Measurements from ENCODE around the gene OR1K1. TPM values are rescaled to one million over a fixed set of nuclear protein-coding genes. Genes with fewer than 3 reads are reported as not detected.

The OR1K1 gene
- polyA plus RNA-seq, 1 donor (not counting 4 experiments of a cell fraction or from before 2014, with no cell fraction given): not detected

- DNase-seq (ENCODE audit: low read depth, low spot score) (no peak), FAIRE-seq (no peak)
- no peak overlapping the region for H3K4me3 ChIP-seq (ENCODE audit: control insufficient read depth in 2 of 3, extremely low read depth in 1 of 3, insufficient read depth in 2 of 3, low read depth in 1 of 3, low read length in 3 of 3)
- peaks cover 10 to 21% of the 10 kb centered on the region in 2 experiments for H3K36me3 ChIP-seq (ENCODE audit: control insufficient read depth in 2 of 2, extremely low read depth in 1 of 2, insufficient read depth in 2 of 2, low read length in 2 of 2)
- dilution Hi-C loops (cut with MboI; ENCODE audit: extremely low pct_ligation_motif_present, low sequenced_read_pairs): loop anchor here (25.0 kb wide), 1 partner anchor 360 kb away; no protein-coding TSS in a partner anchor
- H4K20me1 ChIP-seq (ENCODE audit: control insufficient read depth, extremely low read depth, insufficient read depth, low read length): no peaks in the 10 kb centered on the region
- peaks cover 3% of the 10 kb centered on the region for H3K4me1 ChIP-seq (ENCODE audit: control insufficient read depth, extremely low read depth, insufficient read depth, low read length)
- no peaks in the 10 kb centered on the region for H3K9me1 ChIP-seq (ENCODE audit: control insufficient read depth, extremely low read depth, insufficient read depth, low read length)
- peaks cover 15% of the 10 kb centered on the region for H3K79me2 ChIP-seq (ENCODE audit: control insufficient read depth, insufficient read depth, low read length)
- no peaks in the 10 kb centered on the region for H3K27me3 ChIP-seq (ENCODE audit: control insufficient read depth, extremely low read depth, insufficient read depth, low read length)
- TF ChIP-seq EZH2 (IDR thresholded peaks at IDR 0.05; ENCODE audit: low read length) (no peak), CTCF (optimal IDR thresholded peaks at IDR 0.05 in 1 of 3, IDR thresholded peaks at IDR 0.05 in 1 of 3, conservative IDR thresholded peaks at IDR 0.05 in 1 of 3; ENCODE audit: extremely low read depth in 1 of 3, insufficient read depth in 2 of 3, low read length in 3 of 3) (no peak)
- H2AFZ ChIP-seq (ENCODE audit: control insufficient read depth, low read length): no peak overlapping the region
- no peak overlapping the region for H3K27ac ChIP-seq (ENCODE audit: control insufficient read depth, insufficient read depth, low read length)
- no peak overlapping the region for H3K9ac ChIP-seq (ENCODE audit: control insufficient read depth, extremely low read depth, insufficient read depth, low read length)
- no peak overlapping the region for H3K4me2 ChIP-seq (ENCODE audit: control insufficient read depth, extremely low read depth, insufficient read depth, low read depth, low read length)
- H3K9me3 ChIP-seq (ENCODE audit: control insufficient read depth, low read depth, low read length): no peaks in the 10 kb centered on the region
Observed at GRCh38 chr9:122822056-122822455, 22.1 kb downstream of the OR1K1 start.

DNA sequence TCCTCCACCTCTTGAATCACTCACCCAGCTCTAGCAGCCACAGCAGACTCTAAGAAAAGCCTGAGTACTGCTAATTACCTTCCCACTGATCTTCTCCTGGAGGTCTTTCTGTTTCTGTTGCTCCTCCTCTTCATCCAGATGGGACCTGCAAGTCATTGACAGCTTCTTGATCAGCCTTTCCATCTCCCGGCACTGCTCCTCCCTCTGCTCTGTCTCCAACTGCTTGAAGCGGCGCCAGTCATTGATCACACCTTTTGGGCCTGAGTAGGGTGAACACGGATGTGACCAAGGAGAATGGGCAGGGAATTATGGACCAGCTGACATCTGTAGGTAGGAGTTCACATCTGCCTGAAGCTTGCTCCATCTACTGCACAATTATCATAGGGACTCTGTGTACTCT, 23.0 kb downstream of the OR1K1 start:
- dilution Hi-C loops (cut with MboI; ENCODE audit: extremely low pct_ligation_motif_present, low sequenced_read_pairs): loop anchor here (25.0 kb wide), 1 partner anchor 361 kb away; no protein-coding TSS in a partner anchor
- H3K36me3 ChIP-seq (ENCODE audit: control insufficient read depth in 2 of 2, extremely low read depth in 1 of 2, insufficient read depth in 2 of 2, low read length in 2 of 2): peaks cover 10 to 21% of the 10 kb centered on the region in 2 experiments

More for the DNA sequence above, 23.0 kb downstream of the OR1K1 start:
- peaks cover 22% of the 10 kb centered on the region for H3K79me2 ChIP-seq (ENCODE audit: control insufficient read depth, insufficient read depth, low read length)
- H4K20me1 ChIP-seq (ENCODE audit: control insufficient read depth, extremely low read depth, insufficient read depth, low read length): no peaks in the 10 kb centered on the region
- H3K27ac ChIP-seq (ENCODE audit: control insufficient read depth, insufficient read depth, low read length): no peak overlapping the region
- H3K9me1 ChIP-seq (ENCODE audit: control insufficient read depth, extremely low read depth, insufficient read depth, low read length): no peaks in the 10 kb centered on the region
- no peak for TF ChIP-seq EZH2 (IDR thresholded peaks at IDR 0.05; ENCODE audit: low read length)
- TF ChIP-seq CTCF (optimal IDR thresholded peaks at IDR 0.05 in 1 of 3, IDR thresholded peaks at IDR 0.05 in 1 of 3, conservative IDR thresholded peaks at IDR 0.05 in 1 of 3; ENCODE audit: extremely low read depth in 1 of 3, insufficient read depth in 2 of 3, low read length in 3 of 3): no peak
- H3K4me2 ChIP-seq (ENCODE audit: control insufficient read depth, extremely low read depth, insufficient read depth, low read depth, low read length): no peak overlapping the region
- no peak overlapping the region for H3K4me3 ChIP-seq (ENCODE audit: control insufficient read depth in 2 of 3, extremely low read depth in 1 of 3, insufficient read depth in 2 of 3, low read depth in 1 of 3, low read length in 3 of 3)
- H3K9ac ChIP-seq (ENCODE audit: control insufficient read depth, extremely low read depth, insufficient read depth, low read length): no peak overlapping the region
- no peaks in the 10 kb centered on the region for H3K27me3 ChIP-seq (ENCODE audit: control insufficient read depth, extremely low read depth, insufficient read depth, low read length)
- H2AFZ ChIP-seq (ENCODE audit: control insufficient read depth, low read length): no peak overlapping the region
- peaks cover 8% of the 10 kb centered on the region for H3K4me1 ChIP-seq (ENCODE audit: control insufficient read depth, extremely low read depth, insufficient read depth, low read length)
- FAIRE-seq: no peak
- DNase-seq (ENCODE audit: low read depth, low spot score): no peak
- no peaks in the 10 kb centered on the region for H3K9me3 ChIP-seq (ENCODE audit: control insufficient read depth, low read depth, low read length)

Measured in keratinocyte (primary cell).